AG10803 (cell line): ENCODE data around the gene OSBPL10.

ENCODE experiments used
- DNase-seq: peaks from one replicate; pipeline ENCODE4 v3.0.0; 2010; ENCODE audit warnings: low read depth
- H3K4me3 ChIP-seq: 2 replicates; pipeline ENCODE4 v1.5.1; 2011; ENCODE audit warnings: mild to moderate bottlenecking, low read length, control low read depth
- TF ChIP-seq, protein P1 (sequence below): conservative IDR thresholded peaks from 2 replicates; pipeline ENCODE4 v1.5.1; 2011; ENCODE audit warnings: mild to moderate bottlenecking, low read length, control low read depth, inconsistent platforms

OSBPL10 gene

DNA sequence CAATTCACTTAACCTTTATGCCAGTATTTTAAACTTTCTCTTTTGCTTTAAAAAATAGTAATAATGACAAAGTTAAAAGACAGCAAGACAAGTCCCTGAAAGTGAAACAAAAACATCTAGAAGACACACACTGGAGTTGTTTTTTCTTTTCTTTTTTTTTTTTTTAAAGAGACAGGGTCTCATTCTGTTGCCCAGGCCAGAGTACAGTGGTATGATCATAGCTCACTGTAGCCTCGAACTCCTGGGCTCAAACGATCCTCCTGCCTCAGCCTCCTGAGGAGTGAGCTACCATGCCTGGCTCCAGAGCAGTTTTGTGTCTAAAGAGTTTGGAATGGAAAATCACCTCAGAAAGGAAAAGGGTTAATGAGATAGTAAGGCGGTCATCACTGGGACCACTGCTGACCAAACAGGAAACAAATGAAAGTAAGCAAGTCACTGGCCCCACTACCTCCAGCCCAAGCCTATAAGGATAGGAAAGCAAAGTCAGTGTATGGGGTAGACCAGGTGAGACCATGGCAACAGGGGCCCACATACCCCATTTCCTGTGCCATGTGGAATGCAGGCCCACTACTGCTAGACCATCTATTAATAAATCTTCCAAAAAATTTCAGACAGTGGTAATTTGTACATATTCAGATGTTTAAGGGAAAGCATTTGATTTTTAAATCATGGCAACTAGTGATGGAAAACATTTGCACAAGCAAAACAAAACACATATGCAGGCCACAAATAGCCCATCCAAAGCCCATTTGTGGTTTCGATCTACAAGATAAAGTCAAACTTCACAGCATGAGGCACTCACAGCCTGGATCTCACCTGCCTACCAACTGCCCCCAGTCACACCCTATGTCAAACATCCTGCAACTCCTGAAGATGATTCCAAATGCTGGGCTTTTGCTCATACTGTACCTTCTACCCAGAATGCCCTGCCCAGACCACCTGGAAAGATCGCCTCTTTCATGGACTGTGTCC, 62.6 kb downstream of the OSBPL10 start:
- H3K4me3 ChIP-seq: no peak overlapping the region
- DNase-seq: no peak
- TF ChIP-seq, protein P1, sequence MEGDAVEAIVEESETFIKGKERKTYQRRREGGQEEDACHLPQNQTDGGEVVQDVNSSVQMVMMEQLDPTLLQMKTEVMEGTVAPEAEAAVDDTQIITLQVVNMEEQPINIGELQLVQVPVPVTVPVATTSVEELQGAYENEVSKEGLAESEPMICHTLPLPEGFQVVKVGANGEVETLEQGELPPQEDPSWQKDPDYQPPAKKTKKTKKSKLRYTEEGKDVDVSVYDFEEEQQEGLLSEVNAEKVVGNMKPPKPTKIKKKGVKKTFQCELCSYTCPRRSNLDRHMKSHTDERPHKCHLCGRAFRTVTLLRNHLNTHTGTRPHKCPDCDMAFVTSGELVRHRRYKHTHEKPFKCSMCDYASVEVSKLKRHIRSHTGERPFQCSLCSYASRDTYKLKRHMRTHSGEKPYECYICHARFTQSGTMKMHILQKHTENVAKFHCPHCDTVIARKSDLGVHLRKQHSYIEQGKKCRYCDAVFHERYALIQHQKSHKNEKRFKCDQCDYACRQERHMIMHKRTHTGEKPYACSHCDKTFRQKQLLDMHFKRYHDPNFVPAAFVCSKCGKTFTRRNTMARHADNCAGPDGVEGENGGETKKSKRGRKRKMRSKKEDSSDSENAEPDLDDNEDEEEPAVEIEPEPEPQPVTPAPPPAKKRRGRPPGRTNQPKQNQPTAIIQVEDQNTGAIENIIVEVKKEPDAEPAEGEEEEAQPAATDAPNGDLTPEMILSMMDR: no peak

- H3K4me3 ChIP-seq: no peak overlapping the region
- DNase-seq: no peak
- TF ChIP-seq, protein P1: no peak
These were observed 63.6 kb downstream of the OSBPL10 start for GRCh38 chr3:31917303-31918005.

GRCh38 chr3:31911643-31912042, 69.4 kb downstream of the OSBPL10 start:
- no peak overlapping the region for H3K4me3 ChIP-seq
- TF ChIP-seq, protein P1: no peak
- DNase-seq: no peak

GRCh38 chr3:31911124-31911523, 69.9 kb downstream of the OSBPL10 start:
- no peak overlapping the region for H3K4me3 ChIP-seq
- DNase-seq: no peak
- TF ChIP-seq, protein P1: no peak

DNA sequence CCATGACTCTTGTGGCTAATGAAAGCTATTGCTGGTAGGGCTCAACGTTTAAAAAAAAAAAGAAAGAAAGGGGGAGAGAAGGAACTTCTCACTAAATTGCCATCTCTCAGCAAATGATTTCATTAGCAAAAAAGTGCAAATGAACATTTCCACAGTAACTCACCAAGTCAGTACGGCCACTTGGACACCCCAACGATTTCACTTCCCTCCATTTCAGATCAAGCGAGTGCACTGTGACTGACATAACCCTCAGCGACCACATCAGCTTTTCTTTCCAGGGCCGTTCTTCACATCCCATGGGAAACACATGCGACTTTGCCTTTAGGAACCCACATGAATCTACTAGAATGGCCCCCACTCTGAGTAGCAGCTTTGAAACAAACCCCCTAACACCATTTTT, 71.6 kb downstream of the OSBPL10 start:
- TF ChIP-seq, protein P1: no peak
- H3K4me3 ChIP-seq: no peak overlapping the region
- no peak for DNase-seq

DNA sequence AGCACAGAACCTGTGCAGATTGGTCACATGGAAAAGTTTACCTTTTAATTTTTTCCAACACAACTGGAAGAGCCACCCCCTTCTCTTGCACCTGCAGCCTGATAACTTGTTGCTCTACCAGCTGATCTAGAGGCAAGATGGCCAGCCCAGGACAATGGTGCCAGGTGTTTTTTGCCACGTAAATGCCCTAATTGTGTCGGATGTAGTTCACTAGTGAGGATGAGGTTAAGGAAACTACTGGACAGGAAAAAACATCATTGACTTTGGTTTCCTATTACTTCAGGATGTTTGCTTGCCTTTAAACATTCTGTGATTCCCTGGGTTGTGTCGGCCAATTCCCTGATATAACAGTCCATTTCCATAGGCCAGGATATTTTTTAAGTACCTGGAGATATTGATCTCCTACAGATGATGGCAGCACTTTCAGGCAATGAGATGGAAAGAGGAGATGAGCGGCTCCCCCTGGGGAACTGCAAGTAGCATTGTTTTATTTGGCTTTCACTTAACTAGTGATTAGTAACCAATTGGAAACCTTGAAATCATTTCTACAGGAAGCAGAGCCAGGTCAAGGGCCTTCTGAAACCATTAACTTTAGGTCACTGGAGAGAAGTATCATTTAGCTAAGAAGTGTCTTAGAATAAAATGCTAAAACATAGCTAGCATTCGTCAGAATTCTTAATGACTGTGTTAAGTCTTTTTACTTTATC, 72.5 kb downstream of the OSBPL10 start:
- no peak for DNase-seq
- H3K4me3 ChIP-seq: no peak overlapping the region
- TF ChIP-seq, protein P1: no peak
